Activated CD8-positive, alpha-beta memory T cell treated with anti-CD3 and anti-CD28 coated beads, Interleukin-2, amount 50 U/mL, for 4 hours (primary cell): Measurements from ENCODE around the gene CFAP61.

Experiments used
- DNase-seq: peaks from one replicate; pipeline ENCODE4 v3.0.0-alpha.2; 2020

Gene CFAP61

GRCh38 chr20:20184149-20184548 lies 131.8 kb downstream of the CFAP61 start:
- DNase-seq = no peak

GRCh38 chr20:20184706-20185105 lies 132.4 kb downstream of the CFAP61 start:
- DNase-seq = no peak

- no peak for DNase-seq
These were observed 136.3 kb downstream of the CFAP61 start for GRCh38 chr20:20188647-20189046.

- no peak for DNase-seq
These were observed 140.0 kb downstream of the CFAP61 start for GRCh38 chr20:20192366-20192765.

GRCh38 chr20:20195021-20195705 lies 142.8 kb downstream of the CFAP61 start:
- no peak for DNase-seq

GRCh38 chr20:20196610-20197009 lies 144.3 kb downstream of the CFAP61 start:
- DNase-seq = no peak

- no peak for DNase-seq
These were observed 145.7 kb downstream of the CFAP61 start for GRCh38 chr20:20198011-20198410.

GRCh38 chr20:20199361-20200160 lies 147.2 kb downstream of the CFAP61 start:
- DNase-seq = no peak

- no peak for DNase-seq
These were observed 148.8 kb downstream of the CFAP61 start for GRCh38 chr20:20201124-20201523.

- no peak for DNase-seq
These were observed 149.3 kb downstream of the CFAP61 start for GRCh38 chr20:20201639-20202038.

GRCh38 chr20:20202768-20203167 lies 150.4 kb downstream of the CFAP61 start:
- no peak for DNase-seq

GRCh38 chr20:20203784-20204183 lies 151.5 kb downstream of the CFAP61 start:
- no peak for DNase-seq

GRCh38 chr20:20204256-20204655 lies 151.9 kb downstream of the CFAP61 start:
- DNase-seq = no peak

GRCh38 chr20:20205141-20205861 lies 153.0 kb downstream of the CFAP61 start:
- DNase-seq = no peak

- DNase-seq = no peak
These were observed 153.5 kb downstream of the CFAP61 start for GRCh38 chr20:20205862-20206236.

GRCh38 chr20:20206788-20207187 lies 154.5 kb downstream of the CFAP61 start:
- no peak for DNase-seq

- no peak for DNase-seq
These were observed 155.0 kb downstream of the CFAP61 start for GRCh38 chr20:20207291-20207690.

GRCh38 chr20:20207872-20208271 lies 155.5 kb downstream of the CFAP61 start:
- DNase-seq = no peak

- no peak for DNase-seq
These were observed 157.4 kb downstream of the CFAP61 start for GRCh38 chr20:20209684-20210083.

GRCh38 chr20:20210327-20210726 lies 158.0 kb downstream of the CFAP61 start:
- no peak for DNase-seq

- DNase-seq = no peak
These were observed 158.6 kb downstream of the CFAP61 start for GRCh38 chr20:20210943-20211273.

- DNase-seq = no peak
These were observed 159.1 kb downstream of the CFAP61 start for GRCh38 chr20:20211274-20211987.

GRCh38 chr20:20211988-20212518 lies 159.7 kb downstream of the CFAP61 start:
- no peak for DNase-seq
